GM12801 (cell line): ENCODE data around the gene ZNF532.

Source experiments
- CTCF ChIP-seq: IDR thresholded peaks from one replicate; pipeline ENCODE4 v1.5.1; 2011; ENCODE audit warnings: control low read depth; ENCODE audit not compliant: insufficient read length; ENCODE audit errors: extremely low read depth

The ZNF532 gene

GRCh38 chr18:59021500-59021899, 156.8 kb downstream of the ZNF532 start:
- TF ChIP-seq CTCF, result no peak

GRCh38 chr18:59022167-59022945, 157.7 kb downstream of the ZNF532 start:
- TF ChIP-seq CTCF, result no peak

- no peak for TF ChIP-seq CTCF
Measured at GRCh38 chr18:59024829-59025228, 160.2 kb downstream of the ZNF532 start.

GRCh38 chr18:59026364-59026763, 161.7 kb downstream of the ZNF532 start:
- TF ChIP-seq CTCF, result no peak

GRCh38 chr18:59026831-59027410, 162.2 kb downstream of the ZNF532 start:
- TF ChIP-seq CTCF, result no peak

- no peak for TF ChIP-seq CTCF
Measured at GRCh38 chr18:59029663-59030429, 165.2 kb downstream of the ZNF532 start.

GRCh38 chr18:59032308-59032707, 167.6 kb downstream of the ZNF532 start:
- TF ChIP-seq CTCF, result no peak
